Measurements from ENCODE around the gene OR6C76.

The OR6C76 gene

DNA sequence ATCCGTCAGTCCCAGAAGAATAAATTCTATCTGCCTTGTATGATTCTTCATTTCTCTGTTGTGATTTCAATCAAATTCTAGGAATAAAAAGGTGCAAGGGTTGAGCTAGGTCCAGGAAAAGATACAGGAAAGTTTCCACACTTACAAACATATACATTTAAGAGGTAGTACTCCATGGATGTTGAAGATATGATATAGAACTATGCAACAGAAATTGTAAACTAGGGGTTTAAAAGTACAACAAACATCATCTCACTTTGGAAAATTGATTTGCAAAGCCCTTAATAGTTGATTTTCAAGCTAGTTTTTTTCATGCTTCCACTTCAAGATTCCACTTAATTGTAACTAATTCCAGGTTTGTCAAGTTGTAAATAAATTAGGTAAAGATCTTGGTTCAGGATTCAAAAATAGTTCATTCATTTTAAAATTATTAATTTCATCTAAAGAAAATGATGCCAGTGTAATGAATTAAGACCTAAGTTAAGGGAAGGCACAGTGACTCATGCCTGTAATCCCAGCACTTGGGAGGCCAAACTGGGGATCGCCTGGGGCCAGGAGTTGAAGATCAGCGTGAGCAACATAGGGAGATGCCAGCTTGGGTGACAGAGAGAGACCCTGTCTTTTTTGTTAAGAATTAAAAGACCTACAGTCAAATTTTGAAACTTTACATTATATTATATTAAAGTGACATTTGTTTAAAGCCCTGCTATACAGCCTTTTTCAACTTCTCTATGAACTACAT, 44.2 kb downstream of the OR6C76 start, which contains the start of gene OR6C70:
Gene OR6C70, minus strand, starts transcription at position 51 of the 742 bp plus-strand sequence. Its CDS starts 0 bp downstream, at position 51.
- no peak for DNase-seq

DNA sequence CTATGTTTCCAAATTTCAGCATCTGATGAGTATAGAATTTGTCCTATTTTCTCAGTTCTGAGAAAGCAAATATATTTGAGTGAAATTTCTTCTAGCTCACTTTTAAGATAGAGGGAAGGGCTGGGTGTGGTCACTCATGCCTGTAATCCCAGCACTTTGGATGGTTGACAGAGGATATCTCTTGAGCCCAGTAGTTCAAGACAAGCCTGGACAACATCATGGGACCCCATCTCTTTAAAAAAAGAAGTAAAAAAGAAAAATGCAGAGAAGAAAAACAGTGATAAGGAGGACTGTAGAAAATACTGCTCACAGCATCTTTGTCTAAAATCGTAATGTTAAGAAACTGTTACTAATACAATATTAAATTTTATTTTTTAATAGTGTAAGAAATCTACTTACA, 46.2 kb downstream of the OR6C76 start:
- no peak for DNase-seq

Data from NCI-H82 (cell line).